HG03135 (cell line): ENCODE data around the gene STAT5B.

Experiments
- ATAC-seq: cut with Tn5 transposase; IDR thresholded peaks from one replicate; pipeline ENCODE4 v1.9.1; 2021; ENCODE audit warnings: mild to moderate bottlenecking, moderate library complexity; ENCODE audit not compliant: unreplicated experiment

Gene STAT5B

DNA sequence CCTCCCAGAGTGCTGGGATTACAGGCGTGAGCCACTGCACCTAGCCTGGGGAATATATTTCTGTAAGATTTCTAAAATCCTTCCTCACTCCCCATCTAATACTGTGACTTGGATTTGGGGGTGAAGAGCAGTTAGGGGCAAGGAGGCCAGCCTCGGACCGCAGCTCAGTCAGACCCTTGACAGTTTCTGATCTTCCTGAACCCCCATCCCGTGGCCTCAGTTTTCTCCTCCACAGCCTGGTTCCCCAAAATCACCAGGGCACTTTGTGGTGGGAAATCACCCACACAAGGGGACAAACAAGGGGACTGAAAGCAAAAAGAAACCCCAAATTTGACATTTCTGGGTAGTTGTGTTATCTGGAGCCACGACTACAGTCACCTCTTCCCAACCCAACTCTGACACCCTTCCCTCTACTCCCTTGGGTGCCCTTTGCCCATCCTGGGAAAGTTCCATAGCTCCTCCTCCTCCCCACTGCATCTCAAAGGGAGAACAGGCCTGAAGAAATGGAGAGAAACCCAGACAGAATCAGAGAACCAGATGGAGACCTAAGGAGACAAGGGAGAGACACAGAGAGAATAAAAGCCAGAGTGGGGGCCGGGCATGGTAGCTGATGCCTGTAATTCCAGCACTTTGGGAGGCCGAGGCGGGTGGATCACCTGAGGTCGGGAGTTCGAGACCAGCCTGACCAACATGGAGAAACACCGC lies 9.3 kb upstream of the STAT5B start:
- ATAC-seq, result no peak

DNA sequence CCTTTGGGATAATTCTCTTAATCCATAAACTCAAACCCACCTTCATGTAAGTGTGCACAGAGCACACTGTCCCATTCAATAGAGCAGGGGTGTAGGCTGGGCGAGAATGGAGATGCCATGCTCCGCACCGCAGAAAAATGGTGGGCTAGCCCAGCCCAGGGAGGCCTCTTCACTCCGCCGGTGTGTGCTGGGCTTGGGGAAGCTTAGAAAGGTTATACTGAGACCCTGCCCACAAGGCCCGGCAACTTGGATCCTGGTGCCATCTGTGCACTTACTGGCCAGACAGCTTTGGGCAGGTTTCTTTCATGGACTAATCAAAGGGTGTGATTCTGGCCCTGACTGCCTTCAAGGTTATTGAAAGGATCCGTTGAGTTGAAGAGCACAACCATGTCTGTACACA lies 8.4 kb upstream of the STAT5B start:
- ATAC-seq, result no peak

DNA sequence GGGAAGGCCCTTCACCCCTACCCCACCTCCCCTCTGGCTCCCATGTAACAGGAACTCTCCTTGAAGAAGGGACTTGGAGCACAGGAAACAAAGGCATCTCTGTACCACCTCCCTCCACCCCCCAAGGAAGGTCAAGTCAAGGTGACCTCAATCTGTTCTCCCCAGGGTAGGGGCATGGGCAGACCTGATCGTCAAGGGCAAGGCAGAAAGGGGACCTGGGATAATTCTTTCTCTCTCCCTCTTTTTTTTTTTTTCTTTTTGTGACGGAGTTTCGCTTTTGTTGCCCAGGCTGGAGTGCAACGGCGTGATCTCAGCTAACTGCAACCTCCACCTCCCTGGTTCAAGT lies 7.8 kb upstream of the STAT5B start:
- no peak for ATAC-seq

DNA sequence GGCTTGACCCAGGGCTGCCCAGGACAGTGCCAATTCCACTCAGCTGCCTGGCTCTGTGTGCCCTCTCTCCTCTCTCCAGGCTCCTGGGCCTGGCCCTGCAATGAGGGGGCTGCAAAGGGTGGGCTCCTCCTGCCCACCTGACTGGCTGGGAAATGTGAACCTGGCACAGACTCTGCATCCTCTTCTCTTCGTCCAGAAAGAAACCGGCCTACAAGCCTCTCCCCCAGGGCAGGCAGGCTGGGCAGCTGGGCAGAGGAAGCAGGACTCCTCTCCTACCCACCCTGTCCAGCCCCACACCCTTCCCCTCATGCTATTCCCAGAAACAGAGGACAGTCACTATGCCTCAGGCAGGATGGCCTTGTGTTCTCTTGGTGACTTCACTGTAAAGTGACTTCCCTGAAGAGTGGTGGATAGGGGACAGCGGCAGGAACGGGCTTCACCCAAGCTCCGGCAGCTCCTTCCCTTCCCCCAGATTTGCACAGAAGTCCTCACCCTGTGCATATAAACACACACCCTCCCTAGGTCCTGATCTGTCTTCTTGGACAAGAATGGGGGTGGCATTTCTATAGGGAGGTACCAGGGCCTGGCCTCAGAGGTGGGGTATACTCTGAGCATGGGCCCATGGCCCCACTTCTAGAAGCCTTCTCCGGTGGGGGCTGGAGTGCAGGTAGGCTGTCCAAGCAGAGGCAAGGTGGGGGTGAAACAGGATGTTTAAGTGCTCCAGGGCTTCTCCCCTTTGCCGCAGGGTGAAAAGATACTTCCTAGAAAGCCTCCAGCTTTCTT lies 7.2 kb upstream of the STAT5B start:
- ATAC-seq, result no peak

DNA sequence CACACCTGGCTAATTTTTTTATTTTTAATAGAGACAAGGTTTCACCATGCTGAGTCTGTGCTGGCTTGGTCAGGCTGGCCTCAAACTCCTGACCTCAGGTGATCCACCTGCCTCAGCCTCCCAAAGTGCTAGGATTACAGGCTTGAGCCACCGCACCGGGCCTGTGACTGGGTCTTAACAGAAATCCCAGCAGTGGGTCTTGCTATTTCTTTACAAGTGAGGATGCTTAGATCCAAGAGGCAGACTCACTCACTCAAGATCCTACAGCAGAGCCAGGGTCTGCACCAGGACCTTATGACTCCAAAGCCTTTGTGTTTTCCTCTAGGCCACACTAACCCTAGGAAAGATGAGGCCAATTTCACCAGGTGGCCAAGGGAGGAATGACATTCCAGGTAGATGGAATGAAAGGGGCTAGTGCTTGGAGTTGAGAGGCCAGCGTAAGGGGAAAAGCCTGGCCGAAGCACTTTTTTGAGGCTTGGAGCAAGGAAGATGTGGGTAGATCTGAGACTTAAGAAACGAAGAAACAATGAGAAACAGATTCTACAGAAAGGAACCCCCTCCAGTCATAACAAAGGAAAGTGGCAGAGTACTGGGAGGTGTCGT lies 6.4 kb upstream of the STAT5B start:
- no peak for ATAC-seq

DNA sequence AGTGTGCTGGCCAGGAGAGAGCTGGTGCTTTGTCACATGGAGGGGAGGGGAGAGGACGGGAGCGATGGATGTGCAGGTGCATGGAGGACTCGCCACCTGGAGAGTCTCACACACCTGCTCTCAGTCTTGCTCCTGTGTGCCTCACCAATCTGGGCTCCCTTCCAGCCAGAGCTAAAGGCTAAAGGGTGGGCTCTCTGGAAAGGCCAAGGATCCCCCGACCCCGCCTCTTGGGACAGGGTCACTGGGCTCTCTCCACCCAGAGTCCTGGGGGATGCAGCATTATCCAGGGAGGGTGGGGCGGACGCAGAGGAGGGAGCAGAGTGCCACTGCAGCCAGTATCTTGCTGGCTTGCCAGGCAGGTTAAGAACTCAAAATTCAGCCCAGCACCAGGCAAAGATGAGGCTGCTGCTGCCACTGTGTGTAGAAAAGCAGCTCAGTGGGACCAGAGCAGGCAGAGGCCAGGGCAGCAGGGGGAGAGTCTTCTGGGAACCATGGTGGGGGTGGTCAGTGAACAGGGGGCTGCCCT lies 5.4 kb upstream of the STAT5B start:
- no peak for ATAC-seq

DNA sequence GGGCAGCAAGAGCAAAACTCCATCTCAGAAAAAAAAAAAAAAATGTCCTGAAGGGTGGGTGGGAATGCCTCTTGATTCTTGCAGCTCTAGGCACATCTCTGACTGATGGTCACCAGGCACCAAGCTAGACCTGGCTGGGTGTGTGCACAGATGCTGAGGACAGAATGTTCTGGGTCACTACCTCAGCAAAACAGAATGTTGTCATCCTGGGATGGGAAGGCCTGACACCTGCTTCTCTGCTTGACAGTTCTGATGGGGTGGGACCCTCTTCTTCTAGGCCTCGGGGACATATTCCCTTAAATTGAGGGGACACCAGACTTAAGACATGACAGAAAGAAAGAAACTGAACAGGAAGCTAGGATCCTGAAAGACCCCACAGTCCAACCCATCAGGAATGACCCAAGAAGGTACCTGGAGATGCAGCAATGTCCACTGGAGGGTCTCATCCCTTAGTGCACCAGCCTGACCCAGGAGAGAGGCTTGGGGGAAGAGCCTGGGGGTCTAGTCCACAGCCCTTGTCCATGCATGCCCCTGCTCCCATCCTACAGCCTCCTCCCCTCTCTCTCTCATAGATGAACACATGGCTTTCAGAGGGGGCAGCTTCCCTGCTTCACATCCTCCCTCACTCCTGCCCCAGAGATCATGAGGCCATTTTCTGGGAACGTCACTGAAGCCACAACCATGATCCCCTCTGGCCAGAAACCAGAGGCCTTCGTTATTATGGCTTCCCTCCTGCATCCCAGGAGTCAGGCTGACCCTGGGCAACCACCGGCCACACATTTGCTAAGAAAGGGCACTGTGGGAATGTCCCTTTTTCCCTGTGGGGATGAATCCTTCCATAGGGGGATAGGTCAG lies 3.8 kb upstream of the STAT5B start:
- ATAC-seq, result no peak

DNA sequence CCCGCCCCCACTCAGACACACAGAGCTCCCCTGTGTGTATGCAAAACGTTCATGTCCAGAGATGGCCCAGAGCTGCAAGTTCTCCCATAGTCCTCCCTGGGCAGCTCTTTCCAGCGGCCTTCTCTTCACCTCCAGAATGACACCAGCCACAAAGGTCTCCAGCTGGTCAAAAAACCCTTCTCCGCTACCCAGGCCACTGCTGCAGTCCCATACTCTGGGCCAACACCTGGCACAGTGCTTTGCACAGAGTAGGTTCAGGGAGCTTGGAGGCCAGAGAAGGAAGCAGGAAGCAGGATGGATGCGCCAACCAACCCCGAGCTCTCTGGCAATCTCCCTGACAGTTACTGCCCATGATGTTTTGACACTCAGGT lies 1.1 kb upstream of the STAT5B start:
- ATAC-seq, result no peak

DNA sequence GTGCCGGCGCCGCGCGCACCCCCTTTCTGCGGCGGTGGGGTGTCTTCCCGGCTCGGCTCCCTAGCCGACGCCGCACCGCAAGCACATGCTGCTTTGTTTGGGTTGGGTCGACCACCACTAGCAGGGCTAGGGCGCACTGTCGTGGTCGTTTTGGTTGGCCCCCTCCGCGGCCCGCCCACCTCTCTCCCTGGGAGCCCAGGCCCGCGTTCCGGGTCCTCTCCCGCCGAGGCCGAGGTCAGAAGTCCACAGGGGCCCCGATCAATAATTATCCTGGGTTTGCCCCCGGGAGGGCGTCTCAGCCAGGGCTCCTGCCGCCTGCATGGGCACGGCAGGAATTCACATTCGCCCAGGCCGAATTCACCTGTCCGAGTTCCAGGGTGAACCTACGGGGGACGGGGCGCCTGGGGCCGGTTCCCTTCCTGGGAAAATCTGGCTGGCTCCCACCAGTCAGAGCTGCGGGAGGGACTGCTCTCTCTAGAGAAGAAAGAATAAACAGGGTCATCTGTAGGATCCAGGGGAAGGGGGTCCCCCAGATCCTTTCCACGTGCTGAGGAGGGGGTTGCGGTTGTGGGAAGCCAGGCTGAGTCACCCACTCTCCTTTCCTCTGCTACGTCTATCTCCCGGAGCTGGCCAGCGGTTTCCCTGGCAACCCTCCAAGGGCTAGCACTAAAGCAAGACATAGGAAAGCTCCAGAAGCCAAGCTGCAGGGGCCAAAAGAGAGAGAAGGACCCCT lies 584 bp upstream of the STAT5B start:
- ATAC-seq, result peak; percentile 18

DNA sequence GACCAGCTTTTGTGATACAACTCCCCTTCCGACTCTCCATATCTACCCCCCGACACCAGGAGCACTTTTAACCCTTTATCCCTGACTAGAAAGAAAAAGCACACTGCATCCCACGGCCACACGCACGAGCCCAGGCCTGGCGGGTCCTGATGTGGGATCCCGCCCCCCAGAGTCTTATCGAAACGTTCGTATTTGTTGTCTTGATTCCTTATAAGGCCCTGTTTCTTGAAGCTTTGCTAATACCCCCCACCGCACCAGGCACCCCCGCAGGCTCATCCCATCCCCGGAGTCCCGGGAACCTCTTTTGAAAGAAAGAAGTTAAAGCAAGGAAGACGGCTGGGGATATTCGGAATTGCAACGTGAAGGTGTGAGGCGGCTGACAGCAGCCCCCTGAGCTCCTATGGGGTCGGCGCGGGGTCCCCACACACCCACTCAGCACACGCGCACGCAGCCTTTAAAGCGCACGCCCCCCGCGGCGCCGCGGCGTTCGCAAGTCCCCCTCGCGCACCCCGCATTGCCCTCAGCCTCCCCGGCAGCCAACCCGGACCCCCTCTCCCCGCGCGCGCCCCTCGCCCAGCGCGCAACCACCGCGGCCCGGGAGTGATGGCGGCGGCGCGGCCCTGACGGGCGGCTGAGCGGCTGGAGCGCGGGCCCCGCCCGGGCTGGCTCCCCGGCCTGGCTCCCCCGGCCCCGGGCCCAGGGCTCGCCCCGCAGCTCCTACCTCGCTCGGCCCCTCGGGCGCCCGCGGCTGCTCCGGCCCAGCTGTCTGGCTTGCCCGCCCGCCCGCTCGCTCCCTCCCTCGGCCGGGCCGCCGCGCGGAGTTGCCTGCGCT lies 448 bp downstream of the STAT5B start:
- peak; percentile 15 for ATAC-seq

DNA sequence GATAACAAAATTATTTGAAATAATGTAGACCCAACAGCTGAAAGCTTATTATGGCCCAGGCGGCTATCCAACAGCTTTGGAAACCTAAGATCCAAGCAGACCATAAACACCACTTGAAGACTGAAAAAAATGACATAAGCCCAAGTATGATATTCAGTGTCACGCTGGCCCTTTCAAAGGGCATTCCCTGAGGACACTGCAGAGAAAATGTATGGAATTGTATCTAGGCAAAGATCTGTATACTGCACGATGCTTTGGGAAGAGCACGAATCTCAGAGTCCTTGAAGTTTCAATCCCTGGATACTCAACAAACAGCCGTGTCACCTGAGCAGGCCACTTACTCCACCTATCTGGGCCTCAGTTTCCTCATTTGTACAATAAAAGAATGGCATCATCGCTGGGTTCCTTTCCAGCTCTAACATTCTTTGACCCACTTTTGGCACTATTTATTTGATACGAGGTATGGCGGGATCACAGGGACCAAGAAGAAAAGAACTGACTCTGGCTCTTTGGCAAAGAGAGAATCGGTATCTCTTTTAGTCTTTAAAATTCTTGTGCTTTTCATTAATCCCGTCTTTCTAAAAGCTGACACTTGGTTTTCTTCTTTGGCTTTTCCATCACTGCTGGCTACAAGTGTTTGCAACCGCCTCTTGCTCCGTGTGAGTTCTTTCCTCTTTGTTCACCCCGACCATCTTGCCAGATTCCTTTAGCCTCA lies 1.2 kb downstream of the STAT5B start:
- ATAC-seq, result no peak

DNA sequence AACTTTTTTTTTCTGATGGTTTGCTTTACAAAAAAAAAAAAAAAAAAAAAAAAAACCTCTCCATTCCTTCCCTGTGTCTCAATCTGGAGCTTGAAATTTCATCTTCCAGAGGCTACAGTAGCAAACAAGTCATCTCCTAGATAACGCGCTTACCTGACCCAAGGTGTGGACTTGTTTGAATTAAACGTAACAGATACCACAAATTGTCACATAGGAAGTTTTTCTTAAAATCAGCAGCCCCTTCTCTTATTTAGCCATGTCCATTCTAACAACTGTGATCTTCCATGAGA lies 2.0 kb downstream of the STAT5B start:
- no peak for ATAC-seq

DNA sequence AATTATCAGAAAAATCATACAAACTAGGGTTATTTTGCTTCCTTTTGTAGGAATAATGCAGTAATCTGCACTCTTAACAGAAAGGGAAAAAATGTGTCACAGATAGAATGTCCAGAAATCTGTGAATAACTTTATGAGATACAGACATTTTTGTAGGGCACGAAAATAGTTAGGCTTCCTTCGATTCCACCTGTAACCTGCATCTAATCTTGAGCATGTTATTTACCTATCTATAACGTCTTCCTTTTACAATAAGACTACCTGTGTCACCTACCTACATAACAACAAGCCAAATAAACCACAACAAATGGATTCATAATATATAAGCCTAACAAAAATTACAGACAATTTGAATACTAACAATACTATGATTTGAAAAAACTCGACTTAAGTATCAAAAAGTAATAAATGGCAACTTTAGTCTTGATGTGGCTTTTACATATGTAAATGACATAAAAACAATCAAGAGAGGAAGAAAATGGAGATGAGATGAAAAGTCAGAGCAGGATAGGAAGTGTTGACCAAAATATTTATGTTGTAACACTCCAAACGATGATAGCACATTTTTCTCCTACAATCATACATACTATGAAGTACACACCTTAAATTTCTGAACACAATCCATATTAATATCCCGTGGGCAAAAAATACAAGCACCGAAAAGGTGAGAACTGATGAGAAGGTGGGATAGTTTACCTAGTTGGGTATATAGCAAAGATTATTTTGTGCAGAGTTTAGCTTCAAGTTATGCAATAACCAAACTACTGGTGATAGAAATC lies 2.5 kb downstream of the STAT5B start:
- ATAC-seq, result no peak

DNA sequence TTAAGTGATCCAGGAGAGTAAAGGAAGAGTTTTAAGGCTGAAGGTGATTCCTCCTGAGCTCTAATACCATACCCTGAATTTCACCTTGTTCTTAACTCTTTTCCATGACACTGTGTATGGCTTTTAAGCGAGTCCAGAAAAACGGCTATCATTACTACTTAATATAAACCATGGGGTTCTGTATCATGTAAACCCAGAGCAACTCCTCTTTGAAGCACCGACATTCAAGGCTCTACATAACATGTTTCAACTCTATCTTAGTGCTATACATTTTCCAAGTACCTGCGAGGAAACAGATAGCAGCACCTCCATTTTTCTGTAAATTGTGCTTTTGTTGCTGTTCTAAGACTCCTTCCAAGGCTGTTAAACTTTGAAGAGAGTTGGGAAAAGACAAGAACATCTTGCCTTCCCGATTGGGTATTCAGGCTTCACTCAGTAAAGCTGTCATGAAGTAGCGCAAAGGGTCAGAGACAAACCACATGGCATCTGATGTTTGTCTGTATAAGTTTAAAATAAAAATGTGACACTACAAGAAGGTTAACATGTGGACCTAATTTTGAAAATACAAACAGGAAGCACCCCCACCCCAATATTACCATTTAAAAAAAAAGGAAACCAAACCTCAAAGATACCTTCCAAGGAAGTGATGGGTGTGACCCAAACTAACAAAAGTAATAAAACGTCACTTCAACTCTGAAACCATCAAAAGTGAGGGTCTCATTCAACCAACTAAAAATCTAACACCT lies 3.9 kb downstream of the STAT5B start:
- no peak for ATAC-seq

DNA sequence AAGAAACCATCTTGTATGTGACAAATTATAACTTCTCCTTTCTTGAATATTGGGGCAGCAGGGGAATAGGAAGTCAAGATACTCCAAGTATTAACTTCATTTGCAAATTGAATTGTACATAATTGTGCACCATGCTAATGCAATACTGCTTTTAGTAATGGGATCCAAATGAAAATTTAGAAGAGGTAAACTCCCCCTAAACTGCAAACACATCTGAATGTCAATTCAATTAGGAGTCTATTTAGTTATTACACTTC lies 4.5 kb downstream of the STAT5B start:
- ATAC-seq, result no peak

DNA sequence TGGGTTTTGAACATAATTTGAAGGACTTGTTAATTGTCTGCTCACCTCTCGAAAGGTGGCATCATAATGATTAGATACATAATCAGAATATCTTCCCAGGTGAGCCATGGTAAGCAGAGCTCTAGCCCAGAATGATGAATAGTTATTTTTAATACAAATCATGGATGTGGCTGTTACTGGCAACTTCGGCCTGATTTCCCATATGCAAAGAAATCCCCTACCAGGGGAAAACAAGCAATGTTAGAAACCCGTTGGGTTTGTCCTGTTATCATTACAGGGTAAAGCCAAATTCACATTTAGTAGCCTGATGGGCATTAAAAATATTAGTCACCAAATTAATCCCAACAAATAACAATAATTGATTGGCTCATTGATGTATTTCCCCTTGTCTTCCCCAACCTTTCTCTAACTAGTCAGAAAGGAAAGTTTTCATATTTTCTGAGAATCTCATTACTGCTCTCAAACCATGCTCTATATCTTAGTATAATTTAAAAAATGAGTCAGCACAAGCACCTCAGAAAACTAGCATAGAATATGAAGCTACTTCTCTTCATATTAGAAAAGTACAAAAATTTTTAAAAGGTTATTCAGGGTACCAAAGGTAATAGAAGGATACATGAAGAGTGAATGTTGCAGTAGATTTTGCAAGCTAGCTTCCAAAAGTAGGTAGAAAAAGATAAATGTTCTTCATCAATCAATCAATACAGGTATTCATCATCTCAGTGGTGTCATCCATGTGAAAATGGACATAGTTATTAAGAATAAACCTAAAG lies 5.0 kb downstream of the STAT5B start:
- ATAC-seq, result no peak

DNA sequence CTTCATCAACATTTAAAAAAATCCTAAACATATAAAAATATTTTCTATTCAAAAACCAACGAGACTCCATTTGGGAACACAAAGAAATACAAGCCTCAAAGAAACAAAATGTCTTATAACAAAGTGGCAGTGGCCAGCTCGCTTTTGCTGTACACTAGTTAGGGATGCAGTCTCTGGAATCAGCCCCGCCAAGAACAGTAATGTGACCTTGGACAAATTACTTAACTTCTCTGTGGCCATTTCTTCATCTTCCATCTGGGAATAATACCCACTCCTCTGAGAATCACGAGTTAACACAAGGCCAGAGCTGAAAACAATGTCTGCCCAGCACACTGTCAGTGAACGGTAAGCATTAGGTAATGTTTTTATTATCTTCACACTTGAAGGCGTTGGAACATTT lies 5.6 kb downstream of the STAT5B start:
- no peak for ATAC-seq
